ENCODE results near the gene KRTDAP. TPM values are rescaled to one million over a fixed set of nuclear protein-coding genes. Genes with fewer than 3 reads are reported as not detected.
A peak's percentile ranks its signal among the peaks of the same experiment; 100 is the strongest.

KRTDAP gene
- total RNA-seq, 1 donor from 2014 or later = not detected

DNA sequence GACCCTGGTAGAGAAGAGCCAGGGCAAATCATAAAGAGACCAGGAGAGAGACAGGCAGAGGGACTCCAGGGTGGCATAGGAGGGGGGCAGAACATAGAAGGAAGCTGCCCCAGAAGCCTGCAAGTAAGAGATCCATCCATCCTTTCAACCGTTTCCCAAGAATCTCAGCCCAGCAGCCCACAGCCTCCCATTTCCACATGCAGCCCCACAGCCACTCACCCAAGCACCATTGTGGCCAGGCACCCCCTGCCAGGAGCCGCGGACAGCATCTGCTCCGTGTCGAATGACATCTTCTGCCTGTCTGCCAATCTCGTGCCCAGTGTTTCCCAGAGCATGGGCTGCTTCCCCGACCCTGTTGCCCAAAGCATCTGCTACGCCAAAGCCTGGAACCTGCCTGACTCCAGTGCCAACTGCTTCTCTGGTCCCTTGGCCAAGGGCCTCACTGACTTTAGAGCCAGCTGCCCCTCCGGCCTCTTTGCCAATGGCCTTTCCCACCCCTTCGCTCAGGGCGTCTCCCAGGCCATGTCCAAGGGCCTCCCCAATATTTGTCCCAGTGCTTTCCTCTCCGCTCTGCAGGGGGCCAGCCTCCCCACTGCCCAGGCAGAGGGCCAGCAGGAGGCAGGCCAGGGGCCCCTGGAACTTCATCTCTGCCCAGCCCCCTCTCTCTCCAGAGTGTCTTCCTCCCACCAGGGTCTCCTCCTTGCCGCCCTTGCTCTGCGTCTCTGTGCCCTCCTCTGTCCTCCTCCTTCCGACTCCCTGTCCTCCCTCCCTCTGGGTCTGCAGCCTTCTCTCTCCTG lies 22.8 kb upstream of the KRTDAP start:
- Mint-ChIP-seq H3K4me1 (ENCODE audit: low read depth, unreplicated experiment) (no peaks in the 10 kb centered on the region), H3K27ac (ENCODE audit: unreplicated experiment) (no peak overlapping the region), H3K36me3 (ENCODE audit: unreplicated experiment) (no peaks in the 10 kb centered on the region), H3K4me3 (ENCODE audit: unreplicated experiment) (no peak overlapping the region), H3K9me3 (ENCODE audit: unreplicated experiment) (peaks cover 10% of the 10 kb centered on the region), H3K27me3 (ENCODE audit: unreplicated experiment) (peaks cover 16% of the 10 kb centered on the region)
- TF ChIP-seq, protein P1, sequence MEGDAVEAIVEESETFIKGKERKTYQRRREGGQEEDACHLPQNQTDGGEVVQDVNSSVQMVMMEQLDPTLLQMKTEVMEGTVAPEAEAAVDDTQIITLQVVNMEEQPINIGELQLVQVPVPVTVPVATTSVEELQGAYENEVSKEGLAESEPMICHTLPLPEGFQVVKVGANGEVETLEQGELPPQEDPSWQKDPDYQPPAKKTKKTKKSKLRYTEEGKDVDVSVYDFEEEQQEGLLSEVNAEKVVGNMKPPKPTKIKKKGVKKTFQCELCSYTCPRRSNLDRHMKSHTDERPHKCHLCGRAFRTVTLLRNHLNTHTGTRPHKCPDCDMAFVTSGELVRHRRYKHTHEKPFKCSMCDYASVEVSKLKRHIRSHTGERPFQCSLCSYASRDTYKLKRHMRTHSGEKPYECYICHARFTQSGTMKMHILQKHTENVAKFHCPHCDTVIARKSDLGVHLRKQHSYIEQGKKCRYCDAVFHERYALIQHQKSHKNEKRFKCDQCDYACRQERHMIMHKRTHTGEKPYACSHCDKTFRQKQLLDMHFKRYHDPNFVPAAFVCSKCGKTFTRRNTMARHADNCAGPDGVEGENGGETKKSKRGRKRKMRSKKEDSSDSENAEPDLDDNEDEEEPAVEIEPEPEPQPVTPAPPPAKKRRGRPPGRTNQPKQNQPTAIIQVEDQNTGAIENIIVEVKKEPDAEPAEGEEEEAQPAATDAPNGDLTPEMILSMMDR (IDR thresholded peaks at IDR 0.05; ENCODE audit: partially characterized antibody, unreplicated experiment) = no peak
- no peak for DNase-seq

DNA sequence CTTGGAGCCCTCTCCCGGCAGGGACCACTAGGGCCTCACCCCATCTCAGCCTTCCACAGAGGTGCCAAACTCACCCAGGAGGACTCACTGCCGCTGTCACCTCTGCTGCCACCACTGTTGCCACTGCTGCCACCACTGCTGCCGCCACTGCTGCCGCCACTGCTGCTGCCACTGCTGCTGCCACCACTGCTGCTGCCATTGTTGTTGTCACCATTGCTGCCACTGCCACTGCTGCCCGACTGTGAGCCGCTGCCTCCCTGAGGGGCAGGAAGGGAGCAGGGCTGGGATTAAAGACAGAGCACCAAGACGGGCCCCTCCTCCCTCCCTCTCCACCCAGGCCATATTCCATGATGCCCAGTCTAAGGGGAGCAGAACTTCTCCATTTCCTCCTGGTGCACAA lies 21.1 kb upstream of the KRTDAP start:
- H3K27me3 Mint-ChIP-seq (ENCODE audit: unreplicated experiment) = peaks cover 14% of the 10 kb centered on the region
- no peak for DNase-seq
- TF ChIP-seq, protein P1 (IDR thresholded peaks at IDR 0.05; ENCODE audit: partially characterized antibody, unreplicated experiment) = no peak
- H3K4me3 Mint-ChIP-seq (ENCODE audit: unreplicated experiment) = no peak overlapping the region
- peaks cover 7% of the 10 kb centered on the region for H3K9me3 Mint-ChIP-seq (ENCODE audit: unreplicated experiment)
- H3K36me3 Mint-ChIP-seq (ENCODE audit: unreplicated experiment) = no peaks in the 10 kb centered on the region
- H3K4me1 Mint-ChIP-seq (ENCODE audit: low read depth, unreplicated experiment) = no peaks in the 10 kb centered on the region
- H3K27ac Mint-ChIP-seq (ENCODE audit: unreplicated experiment) = no peak overlapping the region

DNA sequence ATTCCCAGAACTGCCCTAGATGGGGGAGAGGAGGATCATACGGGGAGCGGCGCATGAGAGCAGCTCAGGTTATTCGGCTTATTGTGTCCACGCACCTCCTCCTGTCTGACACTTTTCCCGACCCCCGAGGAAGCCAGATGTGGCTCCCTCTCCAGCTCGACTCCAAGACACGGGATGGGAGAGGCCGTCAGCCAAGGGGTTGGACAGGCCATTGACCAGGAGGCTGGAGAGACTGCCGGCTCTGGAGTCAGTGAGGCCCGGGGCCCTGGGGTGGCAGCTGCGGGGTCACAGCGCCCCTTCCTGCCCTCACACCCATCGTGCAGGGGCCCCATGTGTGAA lies 20.3 kb upstream of the KRTDAP start:
- Mint-ChIP-seq H3K4me1 (ENCODE audit: low read depth, unreplicated experiment) (no peaks in the 10 kb centered on the region), H3K27ac (ENCODE audit: unreplicated experiment) (no peak overlapping the region), H3K36me3 (ENCODE audit: unreplicated experiment) (no peaks in the 10 kb centered on the region), H3K27me3 (ENCODE audit: unreplicated experiment) (peaks cover 12% of the 10 kb centered on the region), H3K9me3 (ENCODE audit: unreplicated experiment) (peaks cover 7% of the 10 kb centered on the region), H3K4me3 (ENCODE audit: unreplicated experiment) (no peak overlapping the region)
- TF ChIP-seq, protein P1 (IDR thresholded peaks at IDR 0.05; ENCODE audit: partially characterized antibody, unreplicated experiment) = peak; percentile 28
- DNase-seq = no peak

DNA sequence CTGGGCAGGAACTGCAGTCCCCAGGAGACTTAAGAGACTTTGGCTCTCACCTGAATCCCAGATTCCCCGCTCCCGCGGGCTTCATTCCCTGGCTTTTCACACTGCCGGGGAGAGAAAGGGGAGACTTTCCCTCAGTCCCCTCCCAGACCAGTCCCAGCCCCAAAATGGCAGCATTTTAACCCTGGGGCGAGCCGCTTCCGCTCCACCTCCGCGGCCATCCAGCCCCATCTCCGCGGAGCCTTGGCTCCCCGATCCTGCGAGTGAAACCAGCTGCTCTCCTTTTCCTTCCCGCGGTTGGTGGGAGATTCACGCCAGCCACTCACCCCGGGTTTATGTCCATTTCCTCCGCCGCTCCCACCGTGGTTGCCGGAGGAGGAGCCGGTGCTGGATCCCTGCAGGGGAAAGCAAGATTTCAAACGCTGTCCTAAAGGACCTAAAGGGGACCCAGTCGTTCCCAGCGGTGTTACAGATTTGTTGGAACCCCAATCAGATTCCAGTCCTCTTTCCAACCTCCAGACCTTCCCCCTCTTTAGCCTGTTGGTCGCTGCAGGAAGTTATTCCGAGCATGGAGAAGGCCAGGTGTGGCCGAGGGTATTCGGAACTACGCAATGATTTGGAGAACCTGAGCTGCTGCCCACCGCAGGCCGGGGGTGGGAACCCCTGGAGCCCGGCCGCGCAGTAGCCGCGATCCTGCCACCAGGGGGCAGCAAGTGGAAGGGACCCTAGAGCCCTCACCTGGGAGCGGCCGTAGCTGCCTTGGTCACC lies 19.8 kb upstream of the KRTDAP start:
- Mint-ChIP-seq H3K4me1 (ENCODE audit: low read depth, unreplicated experiment) (no peaks in the 10 kb centered on the region), H3K9me3 (ENCODE audit: unreplicated experiment) (peaks cover 7% of the 10 kb centered on the region), H3K36me3 (ENCODE audit: unreplicated experiment) (no peaks in the 10 kb centered on the region), H3K4me3 (ENCODE audit: unreplicated experiment) (peak overlapping the region; percentile 57), H3K27ac (ENCODE audit: unreplicated experiment) (no peak overlapping the region), H3K27me3 (ENCODE audit: unreplicated experiment) (peaks cover 15% of the 10 kb centered on the region)
- TF ChIP-seq, protein P1 (IDR thresholded peaks at IDR 0.05; ENCODE audit: partially characterized antibody, unreplicated experiment) = peak; percentile 97
- peak; percentile 84 for DNase-seq
